ENCODE data around the gene MPZL2.

Gene MPZL2

DNA sequence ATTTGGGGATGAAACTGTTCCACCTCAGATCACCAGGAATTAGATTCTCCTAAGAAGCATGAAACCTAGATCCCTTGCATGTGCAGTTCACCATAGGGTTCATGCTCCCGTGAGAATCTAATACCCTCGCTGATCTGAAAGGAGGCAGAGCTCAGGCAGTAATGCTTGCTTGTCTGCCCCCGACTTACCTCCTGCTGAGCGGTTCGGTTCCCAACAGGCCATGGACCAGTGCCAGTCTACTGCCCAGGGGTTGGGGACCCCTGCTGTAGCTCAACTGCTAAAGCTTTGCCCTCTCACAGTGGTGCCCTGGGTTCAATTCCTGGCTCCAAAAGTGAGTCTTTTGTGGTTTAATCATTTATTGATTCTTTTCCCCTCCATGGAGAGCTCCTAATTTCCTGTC, 42.7 kb downstream of the MPZL2 start:
- DNase-seq (ENCODE audit: low read depth in 2 of 2), result no peak

DNA sequence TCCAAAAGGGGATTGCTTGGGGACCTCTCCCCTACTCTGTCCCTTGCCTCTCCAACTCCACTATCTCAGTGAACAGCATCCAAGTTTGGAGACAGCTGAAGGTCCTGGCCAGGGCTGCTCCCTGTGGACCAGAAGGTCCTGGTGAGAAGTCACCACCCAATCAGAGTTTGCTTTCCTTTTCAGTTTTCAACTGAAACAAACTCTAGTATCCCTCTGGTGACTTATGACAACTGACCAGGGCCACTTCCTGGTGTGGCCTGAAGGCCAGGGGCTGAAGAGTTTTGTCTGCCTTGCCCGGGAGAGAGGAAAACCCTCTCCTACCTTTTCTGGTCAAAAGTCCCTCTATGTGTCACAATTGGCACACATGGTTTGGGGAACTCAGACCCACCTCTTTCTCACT, 44.4 kb downstream of the MPZL2 start:
- DNase-seq (ENCODE audit: low read depth in 2 of 2), result no peak

DNA sequence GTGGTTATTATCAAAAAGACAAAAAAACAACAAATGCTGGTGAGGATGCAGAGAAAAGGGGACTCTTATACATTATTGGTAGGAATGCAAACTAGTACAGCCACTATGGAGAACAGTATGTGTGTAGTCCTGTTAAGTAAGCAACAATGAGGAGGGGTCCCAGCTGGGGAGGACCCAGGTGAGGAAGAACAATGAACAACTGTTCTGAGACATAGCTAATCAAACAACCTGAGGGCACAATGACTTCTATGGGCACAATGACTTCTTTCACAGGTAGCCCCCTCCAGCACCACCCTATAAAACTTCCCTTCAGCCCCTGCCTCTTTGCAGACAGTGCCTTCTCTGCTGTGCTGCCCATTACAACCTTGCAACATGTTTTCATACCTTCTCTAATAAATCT, 44.9 kb downstream of the MPZL2 start:
- DNase-seq (ENCODE audit: low read depth in 2 of 2), result no peak

DNA sequence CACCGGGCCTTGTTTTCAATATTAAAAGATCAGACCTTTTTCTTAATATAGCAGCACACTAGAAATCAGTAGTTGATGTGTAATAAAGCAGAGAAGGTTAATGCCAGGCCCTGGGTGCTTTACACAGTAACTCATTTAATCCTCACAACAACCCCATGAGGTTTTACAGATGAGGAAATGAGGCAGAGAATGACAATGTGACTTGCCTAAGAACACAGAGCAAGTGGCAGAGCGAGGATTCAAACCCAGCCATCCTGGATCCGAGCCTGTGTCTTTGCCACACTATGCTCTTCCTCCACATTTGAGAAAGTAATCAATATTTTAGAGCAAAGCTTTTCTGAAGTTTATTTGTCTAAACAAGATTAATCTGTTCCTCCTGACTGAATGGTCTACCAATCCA, 46.5 kb downstream of the MPZL2 start:
- DNase-seq (ENCODE audit: low read depth in 2 of 2), result no peak

DNA sequence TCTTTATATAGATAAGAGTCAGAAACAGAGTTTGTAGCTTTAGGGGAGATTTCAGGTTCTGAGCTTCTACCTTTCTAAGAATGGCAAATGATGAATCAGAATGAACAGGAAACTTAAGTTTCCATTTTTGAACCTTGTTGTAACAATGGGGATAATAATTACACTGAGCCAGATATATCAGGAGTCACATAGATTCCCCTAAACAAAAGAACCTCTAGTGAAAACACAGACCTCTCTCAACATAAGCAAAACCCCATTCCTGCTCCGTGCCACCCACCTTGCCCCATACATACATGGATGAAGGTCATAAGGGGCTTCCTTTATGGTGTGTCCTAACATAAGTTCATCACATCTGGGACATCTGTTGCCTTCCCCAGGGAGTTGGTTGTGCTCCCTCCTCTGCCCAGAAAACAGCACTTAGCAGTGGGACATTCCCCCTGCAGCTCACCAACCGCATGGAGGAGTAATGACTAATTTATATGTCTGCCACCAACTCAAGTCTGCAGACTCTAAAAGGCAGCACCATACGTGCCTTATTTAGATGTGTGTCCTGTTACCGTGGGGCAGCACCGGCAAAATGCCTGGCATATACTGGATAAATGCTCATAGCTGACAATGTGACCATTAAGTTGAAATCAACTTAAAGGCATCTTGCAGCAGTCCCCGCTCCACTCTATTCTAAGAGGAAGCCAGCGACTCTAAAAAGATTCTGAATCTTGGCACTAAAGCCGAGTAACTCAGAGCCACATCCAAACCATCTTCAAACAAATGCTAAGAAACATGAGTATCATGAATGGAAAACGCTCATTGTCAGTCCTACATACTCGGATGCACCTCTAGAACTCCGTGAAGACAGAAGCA, 47.2 kb downstream of the MPZL2 start:
- peak in 1 of 2 donors; percentile 26 for DNase-seq (ENCODE audit: low read depth in 2 of 2)

DNA sequence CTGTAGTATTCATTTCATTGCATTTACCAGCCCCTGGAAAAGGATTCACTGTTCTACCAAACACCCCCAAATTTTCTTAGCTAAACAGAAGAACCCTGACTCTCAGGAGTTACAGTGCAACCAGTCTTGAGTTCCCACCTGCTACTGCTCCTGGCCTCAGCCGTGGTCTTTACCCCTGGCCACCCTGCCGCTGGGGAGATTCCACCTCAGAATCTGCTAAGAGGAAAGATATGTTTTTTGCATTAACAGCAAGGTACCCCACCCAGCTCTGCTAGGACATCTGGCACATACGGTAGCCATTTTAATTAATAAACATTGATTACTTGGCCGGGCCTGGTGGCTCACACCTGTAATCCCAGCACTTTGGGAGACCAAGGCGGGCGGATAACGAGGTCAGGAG, 48.3 kb downstream of the MPZL2 start:
- DNase-seq (ENCODE audit: low read depth in 2 of 2), result no peak

- no peak for DNase-seq (ENCODE audit: low read depth in 2 of 2)
Measured at GRCh38 chr11:118215262-118215661, 48.8 kb downstream of the MPZL2 start.

GRCh38 chr11:118214210-118214914, 49.7 kb downstream of the MPZL2 start:
- DNase-seq (ENCODE audit: low read depth in 2 of 2), result no peak

GRCh38 chr11:118213781-118214180, 50.3 kb downstream of the MPZL2 start:
- no peak for DNase-seq (ENCODE audit: low read depth in 2 of 2)

- DNase-seq (ENCODE audit: low read depth in 2 of 2), result no peak
Measured at GRCh38 chr11:118213201-118213600, 50.9 kb downstream of the MPZL2 start.

DNA sequence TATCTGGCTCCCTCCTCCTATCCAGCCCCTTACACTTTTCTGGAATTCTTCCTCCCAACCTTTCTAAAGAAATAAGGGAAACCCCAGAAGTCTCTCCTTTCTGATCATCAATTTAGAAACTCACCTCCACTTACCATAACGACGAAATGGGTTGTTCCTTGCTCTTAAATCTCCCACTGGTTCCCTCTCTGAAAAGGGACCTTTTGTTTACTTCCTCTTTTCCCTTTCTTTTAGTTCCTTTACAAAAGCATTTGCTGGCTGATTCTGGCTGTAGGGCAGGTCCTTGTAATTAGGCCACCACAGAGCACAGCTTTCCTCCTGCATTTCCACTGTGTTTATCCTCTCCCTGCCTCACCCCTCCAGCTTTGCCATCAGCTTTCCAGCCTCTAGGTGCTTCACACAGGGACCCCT, 51.3 kb downstream of the MPZL2 start:
- DNase-seq (ENCODE audit: low read depth in 2 of 2), result no peak

DNA sequence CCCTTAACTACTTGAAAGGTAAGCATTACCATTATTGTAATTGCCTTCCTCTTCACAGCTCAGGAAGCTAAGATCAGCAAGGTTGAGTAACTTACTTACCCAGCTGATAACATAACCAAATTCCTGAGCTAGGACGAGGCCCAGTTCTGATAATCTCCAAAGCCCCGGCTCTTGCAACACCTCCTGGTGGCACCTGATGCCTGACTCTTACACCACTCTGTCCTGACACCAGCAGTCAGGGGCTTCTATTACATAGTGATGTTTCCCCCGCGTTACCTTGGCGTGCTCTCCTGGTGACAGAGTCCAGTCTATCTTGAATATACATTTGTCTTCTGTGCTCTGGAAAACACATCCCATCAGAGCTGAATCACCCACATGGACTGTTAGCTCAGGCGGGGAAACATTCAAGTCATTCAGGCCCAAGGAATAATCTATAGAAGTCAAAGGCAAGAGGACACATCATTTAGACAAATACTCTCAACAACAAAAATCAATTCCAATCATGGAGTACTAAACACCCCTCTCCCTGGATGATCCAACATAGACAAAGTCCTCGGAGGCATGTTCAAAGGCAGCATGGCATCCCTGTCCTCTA, 51.9 kb downstream of the MPZL2 start:
- DNase-seq (ENCODE audit: low read depth in 2 of 2), result no peak

DNA sequence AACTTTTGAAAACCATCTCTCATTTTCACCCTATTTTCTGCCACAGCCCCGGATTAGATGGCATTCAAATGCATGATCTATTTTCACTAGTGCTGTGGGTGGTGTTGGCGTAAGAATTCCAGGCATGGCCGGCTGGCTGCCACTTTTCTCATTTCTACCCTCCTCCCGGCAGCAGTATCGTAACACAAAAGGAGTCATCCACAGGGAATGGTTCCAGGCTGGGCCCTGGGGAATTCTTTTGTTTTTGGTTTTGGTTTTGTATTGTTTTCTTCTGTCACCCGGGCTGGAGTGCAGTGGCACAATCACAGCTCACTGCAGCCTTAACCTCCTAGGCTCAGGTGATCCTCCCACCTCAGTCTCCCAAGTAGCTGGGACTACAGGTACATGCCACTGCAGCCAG, 53.1 kb downstream of the MPZL2 start:
- no peak for DNase-seq (ENCODE audit: low read depth in 2 of 2)

DNA sequence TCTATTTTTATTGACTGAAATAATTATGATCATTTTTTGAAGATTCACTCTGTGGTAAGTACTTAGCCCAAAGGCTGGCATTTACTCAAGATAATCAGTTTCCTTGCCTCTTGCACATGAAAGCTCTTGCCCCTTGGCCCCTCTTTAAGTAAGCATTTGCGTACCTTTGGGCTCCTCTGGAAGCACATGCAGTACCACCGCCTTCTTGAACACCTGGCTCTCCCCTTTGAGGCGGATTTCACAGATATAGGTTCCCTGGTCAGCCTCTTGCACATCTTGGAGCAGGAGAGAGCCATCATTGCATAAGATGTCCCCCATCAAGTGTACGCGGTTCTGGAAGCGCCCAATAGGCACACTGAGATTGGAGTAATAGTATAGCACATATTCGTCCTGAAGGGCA, 53.8 kb downstream of the MPZL2 start:
- no peak for DNase-seq (ENCODE audit: low read depth in 2 of 2)

DNA sequence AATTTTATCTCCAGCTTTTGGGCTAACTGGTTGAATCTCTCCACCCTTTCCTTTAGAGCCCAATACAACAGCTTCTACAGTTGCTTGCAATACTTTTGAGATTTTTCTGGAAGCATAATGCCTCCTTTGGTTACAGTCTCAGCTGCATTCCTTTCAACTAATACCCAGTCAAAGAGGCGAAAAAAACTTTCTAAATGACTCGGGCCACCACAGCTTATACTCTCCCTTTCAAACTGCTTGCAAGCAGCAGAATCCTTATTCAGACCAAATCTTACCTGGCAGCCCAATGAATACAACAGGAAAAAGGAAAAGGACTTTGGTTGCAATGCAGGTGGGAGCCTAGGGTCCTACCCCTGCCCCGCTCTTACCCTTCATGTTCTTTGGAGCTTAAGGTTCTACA, 55.1 kb downstream of the MPZL2 start:
- no peak for DNase-seq (ENCODE audit: low read depth in 2 of 2)

GRCh38 chr11:118207079-118207478, 57.0 kb downstream of the MPZL2 start:
- no peak for DNase-seq (ENCODE audit: low read depth in 2 of 2)

- no peak for DNase-seq (ENCODE audit: low read depth in 2 of 2)
Measured at GRCh38 chr11:118206391-118207031, 57.6 kb downstream of the MPZL2 start.

GRCh38 chr11:118205606-118206378, 58.3 kb downstream of the MPZL2 start:
- DNase-seq (ENCODE audit: low read depth in 2 of 2), result no peak

Data from stimulated activated CD8-positive, alpha-beta memory T cell treated with anti-CD3 and anti-CD28 coated beads, Interleukin-15, amount 100 ng/mL, for 4 hours (primary cell).